GM12864 (cell line): ENCODE data around the gene CFAP54.

Source experiments
- DNase-seq: peaks from one replicate; pipeline ENCODE4 v3.0.0-alpha.2; 2011; ENCODE audit warnings: low read depth
- H3K4me3 ChIP-seq: 2 replicates; pipeline ENCODE4 v1.5.1; 2011; ENCODE audit warnings: mild to moderate bottlenecking, low read depth, low read length, control low read depth
- CTCF ChIP-seq: IDR thresholded peaks from 2 replicates; pipeline ENCODE4 v1.5.1; 2011; ENCODE audit warnings: low read depth, mild to moderate bottlenecking, moderate library complexity, low read length, control low read depth, inconsistent platforms; ENCODE audit errors: missing control alignments

The CFAP54 gene

GRCh38 chr12:96770219-96771102 lies 281.1 kb downstream of the CFAP54 start:
- no peak overlapping the region for H3K4me3 ChIP-seq
- TF ChIP-seq CTCF = no peak
- no peak for DNase-seq

- no peak for DNase-seq
- no peak for TF ChIP-seq CTCF
- no peak overlapping the region for H3K4me3 ChIP-seq
Observed at GRCh38 chr12:96773031-96773430, 283.7 kb downstream of the CFAP54 start.

- no peak for DNase-seq
- TF ChIP-seq CTCF = no peak
- H3K4me3 ChIP-seq = no peak overlapping the region
Observed at GRCh38 chr12:96774496-96775256, 285.3 kb downstream of the CFAP54 start.

GRCh38 chr12:96776908-96777307 lies 287.5 kb downstream of the CFAP54 start:
- no peak for DNase-seq
- H3K4me3 ChIP-seq = no peak overlapping the region
- TF ChIP-seq CTCF = no peak

GRCh38 chr12:96780330-96780729 lies 291.0 kb downstream of the CFAP54 start:
- no peak for DNase-seq
- no peak overlapping the region for H3K4me3 ChIP-seq
- no peak for TF ChIP-seq CTCF

GRCh38 chr12:96786791-96787190 lies 297.4 kb downstream of the CFAP54 start:
- no peak overlapping the region for H3K4me3 ChIP-seq
- no peak for DNase-seq
- TF ChIP-seq CTCF = no peak
